Glomerular endothelial cell (primary cell): ENCODE measurements around the gene COL4A1. TPM values are rescaled to one million over a fixed set of nuclear protein-coding genes. Genes with fewer than 3 reads are reported as not detected.
A peak's percentile ranks its signal among the peaks of the same experiment; 100 is the strongest.

ENCODE experiments used
- DNase-seq: peaks from one replicate; pipeline ENCODE4 v3.0.0-alpha.2; 2011; ENCODE audit warnings: low read depth, low spot score; ENCODE audit errors: extremely low read depth
- total RNA-seq: library from RNA; depleted of rRNA; stranded (reverse); fragments of >200 nt; gene quantifications from 2 replicates; pipeline ENCODE4 v1.2.3, GENCODE V29; 2015

Gene COL4A1
- 2,241 and 4,558 TPM in 2 replicates for total RNA-seq

- no peak for DNase-seq
Observed at GRCh38 chr13:110306960-110307766, at the start of gene COL4A1, which contains the start of gene COL4A2. COL4A1 (minus strand) TSS chr13:110307157; CDS start chr13:110307027, 130 bp downstream. COL4A2 (plus strand) TSS chr13:110307284; CDS start chr13:110307904, 620 bp downstream.

- DNase-seq: no peak
Observed at GRCh38 chr13:110356362-110356761, 49.4 kb upstream of the COL4A1 start.

GRCh38 chr13:110354715-110355473, 47.9 kb upstream of the COL4A1 start:
- DNase-seq: no peak

GRCh38 chr13:110354123-110354627, 47.2 kb upstream of the COL4A1 start:
- DNase-seq: no peak

DNA sequence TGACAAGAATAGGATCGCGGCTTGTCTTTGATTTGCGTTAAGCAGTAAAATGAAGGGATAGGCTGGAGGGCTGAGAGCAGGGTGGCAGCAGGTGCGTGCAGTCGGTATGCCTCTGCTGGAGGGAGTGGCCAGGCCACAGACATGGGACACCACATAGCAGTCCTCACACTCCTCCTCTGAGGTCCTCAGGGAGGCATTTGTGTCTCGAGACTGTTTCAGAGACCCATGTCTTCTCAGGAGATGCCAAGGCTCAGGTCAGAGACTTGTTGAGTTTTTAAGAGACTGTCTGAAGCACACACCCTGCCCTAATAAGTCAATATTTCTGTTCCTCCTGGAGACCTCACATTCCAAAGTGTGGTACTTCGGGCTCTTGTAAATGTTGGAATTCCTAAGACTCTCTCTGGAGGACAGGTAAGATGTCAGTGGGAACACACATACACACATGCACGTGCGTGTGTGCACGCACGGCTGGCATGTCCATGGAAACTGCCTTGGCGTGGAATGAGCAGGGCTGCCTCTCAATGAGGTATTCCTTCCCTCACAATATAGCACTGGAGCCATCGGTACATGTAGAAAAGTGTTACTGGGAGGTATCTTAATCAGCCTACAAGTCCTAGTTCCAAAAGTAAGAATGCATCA, 46.5 kb upstream of the COL4A1 start:
- no peak for DNase-seq

- no peak for DNase-seq
Observed at GRCh38 chr13:110352735-110353134, 45.8 kb upstream of the COL4A1 start.

GRCh38 chr13:110351636-110352420, 44.9 kb upstream of the COL4A1 start:
- DNase-seq: no peak

GRCh38 chr13:110350509-110350908, 43.6 kb upstream of the COL4A1 start:
- DNase-seq: no peak

DNA sequence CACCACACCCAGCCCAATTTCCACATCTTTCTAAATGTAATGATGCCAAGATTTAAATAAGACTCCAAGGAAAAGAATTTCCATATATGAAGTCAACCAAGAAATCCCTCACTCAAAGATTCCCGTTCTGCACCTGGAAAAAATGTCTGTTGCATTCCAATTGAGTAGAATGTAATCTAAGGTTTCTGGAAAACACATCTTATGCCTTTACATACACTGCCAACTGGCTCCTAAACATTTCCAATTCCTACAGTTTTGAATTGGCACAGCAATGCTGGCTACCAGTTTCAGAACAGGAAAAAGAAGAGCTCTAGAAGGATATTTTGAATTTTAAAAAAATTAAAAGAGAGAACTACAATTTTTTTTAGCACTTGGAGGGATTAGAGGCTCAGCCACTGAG, 43.1 kb upstream of the COL4A1 start:
- DNase-seq: no peak

DNA sequence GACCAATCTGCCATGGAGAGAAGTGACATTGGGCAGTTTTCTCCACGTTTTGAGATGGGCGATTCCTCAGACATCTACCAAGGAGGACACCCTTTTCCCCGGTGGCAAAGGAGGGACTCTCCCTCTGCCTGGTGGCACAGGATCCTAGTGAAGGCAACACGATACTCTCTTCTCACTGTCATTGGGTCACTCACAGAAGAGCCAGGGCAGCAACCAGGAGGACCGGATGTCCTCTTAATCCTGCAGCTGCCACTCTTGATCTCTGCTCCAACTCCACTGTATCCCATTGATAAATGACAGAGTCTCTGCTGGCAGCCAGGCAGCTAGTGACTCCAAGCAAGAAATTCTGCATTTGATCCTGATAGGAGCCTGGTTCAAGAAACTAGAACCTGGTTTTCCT, 42.3 kb upstream of the COL4A1 start:
- DNase-seq: no peak

DNA sequence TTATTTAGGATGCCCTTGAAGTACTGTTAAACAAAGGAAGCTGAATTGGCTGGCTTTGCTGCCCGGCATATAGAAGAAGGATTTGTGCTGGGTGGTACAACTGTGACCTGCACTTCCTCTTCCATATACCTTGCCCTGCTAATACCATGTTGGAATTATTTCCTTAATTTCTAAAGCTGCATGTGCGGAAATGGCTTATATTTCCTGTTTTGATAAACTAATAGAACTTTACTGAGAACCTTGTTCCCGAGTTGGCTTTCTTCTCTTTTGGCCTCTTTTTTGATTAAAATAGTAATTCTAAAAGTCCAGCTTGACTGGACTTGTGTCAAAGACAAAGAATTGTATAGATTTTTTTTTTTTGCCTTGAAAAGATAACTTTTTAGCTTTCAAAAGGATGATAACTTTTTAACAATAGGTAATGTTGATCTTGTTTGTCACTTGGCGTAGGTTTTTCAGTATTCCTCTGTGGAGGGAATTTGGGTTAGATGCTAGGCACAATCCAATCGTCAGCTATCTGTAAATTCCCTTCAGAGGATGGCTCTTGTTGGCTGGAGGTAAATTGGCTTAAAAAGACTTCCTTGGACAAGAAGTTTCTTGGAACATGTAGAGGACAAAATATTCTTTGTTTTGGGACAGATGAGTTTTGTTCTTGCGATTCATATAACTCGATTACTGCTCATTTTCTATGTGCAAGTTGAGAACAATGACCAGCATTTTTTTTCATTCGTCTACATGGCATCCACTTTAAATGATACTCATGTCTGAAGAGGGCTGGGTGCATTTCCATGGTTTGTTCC, 41.5 kb upstream of the COL4A1 start:
- DNase-seq: no peak

DNA sequence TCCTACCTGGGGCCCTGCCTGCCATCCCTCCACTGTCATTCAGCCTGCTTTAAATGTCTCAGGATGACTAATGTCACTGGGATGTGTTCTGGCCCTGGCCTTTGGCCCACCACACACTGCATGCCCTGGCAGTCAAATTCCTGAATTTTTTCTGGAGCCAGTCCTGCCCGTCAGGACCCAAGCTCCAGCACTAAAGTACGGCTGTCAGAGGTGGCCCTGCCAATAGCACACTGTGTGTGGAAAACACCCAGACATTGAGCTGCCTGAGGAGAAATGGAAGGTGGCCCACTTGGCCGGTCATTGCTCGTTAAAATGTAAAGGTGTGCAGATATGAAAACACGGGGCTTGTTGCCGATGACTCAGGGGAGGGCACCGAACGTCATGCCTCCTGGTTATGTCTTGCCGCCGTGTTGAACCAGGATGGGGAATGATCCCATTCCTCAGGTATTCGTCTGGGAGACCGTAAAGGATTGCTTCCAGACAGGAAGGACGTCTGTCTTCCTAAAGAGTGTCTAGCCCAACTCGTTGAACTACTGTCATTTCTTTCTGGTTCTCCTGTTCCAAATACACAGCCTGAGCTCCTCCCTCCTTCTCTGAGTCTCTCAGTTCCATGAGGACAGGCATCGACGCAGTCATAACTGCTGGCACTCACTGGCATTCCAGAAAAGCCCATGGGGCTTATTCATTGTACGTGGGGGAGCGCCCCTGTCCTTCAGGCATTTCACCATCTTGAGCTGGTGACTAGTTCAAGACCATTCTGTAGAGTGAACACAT, 40.8 kb upstream of the COL4A1 start:
- peak; percentile 64 for DNase-seq

- no peak for DNase-seq
Observed at GRCh38 chr13:110347088-110347487, 40.1 kb upstream of the COL4A1 start.

DNA sequence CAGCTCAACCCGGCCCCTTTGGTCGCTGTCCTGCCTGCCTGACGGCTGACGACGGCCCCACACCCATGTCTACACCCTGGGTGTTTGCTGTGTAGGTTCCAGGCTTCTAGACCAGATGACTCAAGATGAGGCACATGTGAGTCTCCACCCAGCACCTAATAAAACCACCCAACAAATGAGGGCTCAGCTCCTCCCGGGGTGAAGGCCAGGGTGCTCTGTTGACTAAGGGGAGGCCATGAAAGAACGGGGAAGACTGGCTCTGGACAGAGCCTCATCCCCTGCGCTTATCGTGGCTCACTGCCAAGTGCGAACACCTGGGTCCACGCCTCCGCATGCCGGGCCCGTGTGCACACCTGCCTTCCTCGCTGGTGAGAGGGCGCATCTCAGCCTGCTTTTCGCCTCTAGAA, 39.7 kb upstream of the COL4A1 start:
- no peak for DNase-seq

DNA sequence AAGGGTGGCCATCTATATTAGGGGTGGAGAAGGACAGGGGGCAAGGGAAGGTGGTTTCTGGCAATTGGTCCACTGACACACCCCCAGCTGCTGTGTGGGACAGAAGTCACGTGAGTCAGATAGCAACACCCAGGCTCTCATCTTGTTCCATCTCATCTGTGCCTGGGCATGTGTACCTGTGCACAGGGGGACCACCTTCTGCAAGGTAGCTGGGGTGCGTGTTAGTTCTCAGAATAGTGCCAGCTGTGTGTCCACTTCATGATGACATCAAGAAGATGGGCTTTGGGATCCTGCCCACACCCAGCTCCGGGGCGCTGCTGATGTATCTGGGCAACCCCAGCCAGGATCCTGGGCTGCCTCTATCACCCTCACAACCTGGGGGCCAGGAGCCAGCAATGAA, 38.7 kb upstream of the COL4A1 start:
- no peak for DNase-seq

- DNase-seq: no peak
Observed at GRCh38 chr13:110345266-110345665, 38.3 kb upstream of the COL4A1 start.

- no peak for DNase-seq
Observed at GRCh38 chr13:110344320-110344719, 37.4 kb upstream of the COL4A1 start.

- no peak for DNase-seq
Observed at GRCh38 chr13:110343241-110343865, 36.4 kb upstream of the COL4A1 start.
